ENCODE measurements around the gene CD4.
A peak's percentile ranks its signal among the peaks of the same experiment; 100 is the strongest.
"Not testable (repeated sequence)": the region's sequence is repeated elsewhere in the genome, so short reads cannot be mapped to it uniquely, and the experiment has no call there.

The CD4 gene

GRCh38 chr12:6788972-6789924, at the start of gene CD4:
Gene CD4 (plus strand): TSS chr12:6789528. CDS start chr12:6800139, 10,611 bp downstream.
- H3K9me3 ChIP-seq (ENCODE audit: control insufficient read depth, low read length): no peaks in the 10 kb centered on the region
- peak within 1 kb of the TSS; percentile 98 for H3K27ac ChIP-seq
- peaks cover 41% of the 10 kb centered on the region for H3K4me1 ChIP-seq
- TF ChIP-seq CTCF (IDR thresholded peaks at IDR 0.05): peak; percentile 3
- H3K4me2 ChIP-seq (ENCODE audit: low read length): peak within 1 kb of the TSS; percentile 17
- no peaks in the 10 kb centered on the region for H3K27me3 ChIP-seq (ENCODE audit: control insufficient read depth, insufficient read depth, low read length)
- H3K36me3 ChIP-seq (ENCODE audit: control insufficient read depth, insufficient read depth, low read length): no peaks in the 10 kb centered on the region
- peaks cover 23% of the 10 kb centered on the region for H3K79me2 ChIP-seq
- H3K4me3 ChIP-seq (ENCODE audit: low read depth, low read length): peak within 1 kb of the TSS; percentile 21
- peak within 1 kb of the TSS; percentile 31 for H3K9ac ChIP-seq
- peak within 1 kb of the TSS; percentile 85 for H2AFZ ChIP-seq

DNA sequence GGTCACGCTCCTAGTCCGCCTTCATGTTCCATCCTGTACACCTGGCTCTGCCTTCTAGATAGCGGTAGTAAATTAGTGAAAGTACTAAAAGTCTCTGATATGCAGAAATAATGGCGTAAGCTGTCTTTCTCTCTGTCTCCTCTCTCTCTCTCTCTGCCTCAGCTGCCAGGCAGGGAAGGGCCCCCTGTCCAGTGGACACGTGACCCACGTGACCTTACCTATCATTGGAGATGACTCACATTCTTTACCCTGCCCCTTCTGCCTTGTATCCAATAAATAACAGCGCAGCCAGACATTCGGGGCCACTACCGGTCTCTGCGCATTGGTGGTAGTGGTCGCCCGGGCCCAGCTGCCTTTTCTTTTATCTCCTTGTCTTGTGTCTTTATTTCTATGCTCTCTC, 47.2 kb upstream of the CD4 start:
- H3K4me1 ChIP-seq; H3K9ac ChIP-seq; H2AFZ ChIP-seq; H3K79me2 ChIP-seq; H3K27me3 ChIP-seq (ENCODE audit: control insufficient read depth, insufficient read depth, low read length); H3K36me3 ChIP-seq (ENCODE audit: control insufficient read depth, insufficient read depth, low read length); H3K4me3 ChIP-seq (ENCODE audit: low read depth, low read length); H3K27ac ChIP-seq; H3K4me2 ChIP-seq (ENCODE audit: low read length); H3K9me3 ChIP-seq (ENCODE audit: control insufficient read depth, low read length): not testable (repeated sequence)

DNA sequence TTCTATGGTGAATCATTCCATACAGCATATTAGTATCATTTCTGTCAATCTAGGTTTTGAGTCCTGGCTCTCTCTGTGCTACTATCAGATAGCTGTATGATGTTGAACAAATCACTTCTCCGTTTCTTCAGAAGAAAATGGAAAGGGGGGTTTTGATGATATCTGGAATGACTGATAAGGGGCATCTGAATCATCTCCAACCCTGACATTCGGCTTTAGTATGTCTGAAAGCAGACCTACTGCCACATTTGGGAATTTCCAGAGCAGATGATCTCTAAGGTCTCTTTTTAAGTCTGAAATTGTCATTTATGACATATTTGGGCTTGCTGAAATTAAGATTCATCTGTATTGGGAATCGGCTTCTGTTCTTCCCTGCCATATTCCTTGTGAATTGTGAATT, 46.5 kb upstream of the CD4 start:
- Histone ChIP-seq H3K27me3 (ENCODE audit: control insufficient read depth, insufficient read depth, low read length) (no peaks in the 10 kb centered on the region), H3K9ac (no peak overlapping the region), H2AFZ (no peak overlapping the region), H3K36me3 (ENCODE audit: control insufficient read depth, insufficient read depth, low read length) (no peaks in the 10 kb centered on the region), H3K27ac (no peak overlapping the region), H3K4me2 (ENCODE audit: low read length) (no peak overlapping the region), H3K4me3 (ENCODE audit: low read depth, low read length) (no peak overlapping the region), H3K79me2 (no peaks in the 10 kb centered on the region), H3K9me3 (ENCODE audit: control insufficient read depth, low read length) (no peaks in the 10 kb centered on the region), H3K4me1 (no peaks in the 10 kb centered on the region)
- no peak for TF ChIP-seq CTCF (IDR thresholded peaks at IDR 0.05)

DNA sequence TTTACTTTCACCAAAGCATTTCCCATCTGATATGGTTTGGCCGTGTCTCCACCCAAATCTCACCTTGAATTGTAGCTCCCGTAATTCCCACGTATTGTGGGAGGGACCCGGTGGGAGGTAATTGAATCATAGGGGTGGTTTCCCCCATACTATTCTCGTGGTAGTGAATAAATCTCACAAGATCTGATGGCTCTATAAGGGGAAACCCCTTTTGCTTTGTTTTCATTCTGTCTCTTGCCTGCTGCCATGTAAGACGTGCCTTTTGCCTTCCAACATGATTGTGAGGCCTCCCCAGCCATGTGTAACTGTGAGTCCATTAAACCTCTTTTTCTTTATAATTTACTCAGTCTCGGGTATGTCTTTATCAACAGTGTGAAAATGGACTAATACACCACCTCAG, 46.0 kb upstream of the CD4 start:
- not testable (repeated sequence) for H3K9ac ChIP-seq; H3K9me3 ChIP-seq (ENCODE audit: control insufficient read depth, low read length); H3K4me3 ChIP-seq (ENCODE audit: low read depth, low read length); H3K27me3 ChIP-seq (ENCODE audit: control insufficient read depth, insufficient read depth, low read length); H3K4me2 ChIP-seq (ENCODE audit: low read length); H3K79me2 ChIP-seq; H3K36me3 ChIP-seq (ENCODE audit: control insufficient read depth, insufficient read depth, low read length); H3K27ac ChIP-seq; H2AFZ ChIP-seq; H3K4me1 ChIP-seq

DNA sequence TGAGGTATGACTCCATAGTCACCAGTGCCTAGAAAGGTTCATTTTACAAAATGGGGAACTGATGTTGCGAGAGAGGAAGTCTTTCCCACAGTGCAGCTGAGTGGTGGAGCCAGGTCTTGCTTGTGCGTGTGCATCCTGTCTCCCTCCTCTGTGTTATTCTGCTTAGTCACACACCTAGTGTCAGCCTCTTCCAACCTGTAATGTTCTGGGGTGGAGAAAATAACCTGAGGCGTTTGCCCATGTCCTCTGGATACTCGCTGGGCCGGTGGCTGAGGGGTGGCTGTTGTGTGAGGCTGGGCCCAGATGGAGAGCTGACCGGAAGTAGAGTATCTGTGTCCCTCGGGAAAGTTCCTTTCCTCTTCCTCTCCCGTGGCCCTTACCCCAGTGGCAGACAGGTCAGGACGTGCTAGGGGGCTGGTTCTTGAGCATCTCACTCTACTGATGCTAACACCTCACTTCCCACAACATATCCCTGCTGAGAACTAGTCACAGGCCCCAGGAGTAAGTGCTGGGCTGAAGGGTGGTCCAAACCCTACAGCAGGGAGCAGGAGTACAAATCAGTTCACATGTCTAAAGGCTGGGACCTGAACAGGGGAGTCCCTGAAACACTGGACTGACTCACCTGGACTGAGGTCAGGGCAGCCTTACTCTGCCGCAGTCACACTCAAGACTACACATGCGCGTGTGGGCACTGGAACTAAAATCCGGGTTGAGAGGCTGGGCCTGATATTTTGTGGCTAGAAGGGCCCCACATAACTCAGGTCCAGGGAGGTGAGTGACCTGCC, 43.4 kb upstream of the CD4 start:
- Histone ChIP-seq H3K36me3 (ENCODE audit: control insufficient read depth, insufficient read depth, low read length) (no peaks in the 10 kb centered on the region), H3K9me3 (ENCODE audit: control insufficient read depth, low read length) (no peaks in the 10 kb centered on the region), H3K27ac (peak overlapping the region; percentile 17), H3K9ac (no peak overlapping the region), H3K4me3 (ENCODE audit: low read depth, low read length) (no peak overlapping the region), H3K4me1 (no peaks in the 10 kb centered on the region), H2AFZ (no peak overlapping the region), H3K79me2 (no peaks in the 10 kb centered on the region), H3K27me3 (ENCODE audit: control insufficient read depth, insufficient read depth, low read length) (no peaks in the 10 kb centered on the region), H3K4me2 (ENCODE audit: low read length) (no peak overlapping the region)
- no peak for TF ChIP-seq CTCF (IDR thresholded peaks at IDR 0.05)

All from parathyroid adenoma (tissue), 2 donors.